HL-60/S4 (cell line): Measurements from ENCODE around the gene PKMYT1.
"Not testable (repeated sequence)": the region's sequence is repeated elsewhere in the genome, so short reads cannot be mapped to it uniquely, and the experiment has no call there.

Experiments
- in situ Hi-C: fragments of 300-500 bp; cut with MboI; formaldehyde crosslinking; loops from 2 replicates; pipeline ENCODE4 v1.14.3; 2022; ENCODE audit warnings: low sequenced_read_pairs

Gene PKMYT1

DNA sequence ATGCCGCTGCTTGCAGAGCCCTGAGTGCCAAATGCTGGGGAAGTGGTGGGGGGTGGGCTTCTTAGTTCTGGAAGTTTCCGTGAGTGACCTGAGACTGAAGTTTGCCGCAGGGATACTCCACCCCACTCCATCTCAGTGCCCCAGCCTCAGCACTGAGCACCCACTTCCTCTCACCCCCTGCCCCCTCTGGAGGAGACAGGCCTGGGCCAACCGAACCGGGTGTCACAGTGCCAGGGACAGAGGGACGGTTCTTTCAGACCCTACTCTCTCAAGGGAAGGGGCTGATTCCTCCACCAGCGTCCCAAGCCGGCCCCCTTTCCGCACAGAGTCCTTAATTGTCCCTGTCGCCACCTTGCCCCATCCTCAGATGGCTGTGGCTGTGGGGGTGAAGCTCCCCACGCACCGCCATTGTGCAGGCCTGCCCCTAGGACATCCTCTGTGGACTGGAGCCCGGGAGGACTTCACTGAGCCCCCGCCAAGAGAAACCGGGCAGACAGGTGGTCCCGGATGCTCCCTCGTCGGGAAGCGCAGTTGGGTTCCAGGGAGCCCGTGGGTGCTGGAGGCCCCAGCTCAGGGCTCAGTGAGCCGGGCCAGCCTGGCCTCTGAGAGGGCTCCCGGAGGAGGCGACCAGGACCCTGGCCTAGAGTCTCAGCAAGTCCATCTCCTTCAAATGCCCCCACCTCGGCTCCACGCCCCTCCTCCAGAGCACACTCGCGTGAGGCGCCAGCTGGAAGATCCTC lies 17.7 kb downstream of the PKMYT1 start:
- in situ Hi-C loops = no loop called here

DNA sequence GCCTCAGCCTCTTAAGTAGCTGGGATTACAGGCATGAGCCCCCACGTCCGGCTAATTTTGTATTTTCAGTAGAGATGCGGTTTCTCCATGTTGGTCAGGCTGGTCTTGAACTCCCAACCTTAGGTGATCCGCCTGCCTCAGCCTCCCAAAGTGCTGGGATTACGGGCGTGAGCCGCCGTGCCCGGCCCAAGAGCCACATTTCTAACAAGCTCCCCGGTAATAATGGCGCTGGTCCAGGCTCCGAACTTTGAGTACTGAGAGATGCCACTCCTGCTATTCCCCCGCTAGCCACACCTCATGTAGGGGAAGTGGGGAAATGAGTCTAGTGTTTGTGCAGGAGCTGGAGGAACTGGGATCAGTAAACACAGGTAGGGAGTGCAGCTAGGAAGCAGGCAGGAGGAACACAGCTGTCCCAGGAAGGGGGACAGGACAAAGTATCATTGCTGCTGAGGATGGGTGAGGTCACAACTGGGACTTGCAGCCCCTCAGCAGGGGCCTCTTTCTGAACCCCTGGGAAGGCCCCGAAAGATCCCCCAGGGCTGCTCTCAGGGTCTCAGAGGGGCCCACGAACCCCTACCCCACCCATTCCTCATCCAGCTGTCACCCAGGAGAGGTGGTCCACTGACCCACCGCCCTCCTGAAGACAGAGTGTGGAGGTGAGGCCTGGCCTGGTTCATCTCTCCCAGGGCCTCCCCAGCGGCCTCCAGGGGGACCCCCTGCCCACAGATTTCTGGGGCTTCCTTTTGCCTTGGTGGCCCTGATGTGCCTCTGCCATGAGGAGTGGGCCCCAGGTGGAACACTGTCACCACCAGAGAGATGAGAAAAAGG lies 19.8 kb downstream of the PKMYT1 start:
- in situ Hi-C loops = no loop called here

GRCh38 chr16:2959206-2959605 lies 21.0 kb downstream of the PKMYT1 start:
- in situ Hi-C loops = no loop called here

- in situ Hi-C loops = no loop called here
These were observed 23.7 kb downstream of the PKMYT1 start for GRCh38 chr16:2956579-2956956.

DNA sequence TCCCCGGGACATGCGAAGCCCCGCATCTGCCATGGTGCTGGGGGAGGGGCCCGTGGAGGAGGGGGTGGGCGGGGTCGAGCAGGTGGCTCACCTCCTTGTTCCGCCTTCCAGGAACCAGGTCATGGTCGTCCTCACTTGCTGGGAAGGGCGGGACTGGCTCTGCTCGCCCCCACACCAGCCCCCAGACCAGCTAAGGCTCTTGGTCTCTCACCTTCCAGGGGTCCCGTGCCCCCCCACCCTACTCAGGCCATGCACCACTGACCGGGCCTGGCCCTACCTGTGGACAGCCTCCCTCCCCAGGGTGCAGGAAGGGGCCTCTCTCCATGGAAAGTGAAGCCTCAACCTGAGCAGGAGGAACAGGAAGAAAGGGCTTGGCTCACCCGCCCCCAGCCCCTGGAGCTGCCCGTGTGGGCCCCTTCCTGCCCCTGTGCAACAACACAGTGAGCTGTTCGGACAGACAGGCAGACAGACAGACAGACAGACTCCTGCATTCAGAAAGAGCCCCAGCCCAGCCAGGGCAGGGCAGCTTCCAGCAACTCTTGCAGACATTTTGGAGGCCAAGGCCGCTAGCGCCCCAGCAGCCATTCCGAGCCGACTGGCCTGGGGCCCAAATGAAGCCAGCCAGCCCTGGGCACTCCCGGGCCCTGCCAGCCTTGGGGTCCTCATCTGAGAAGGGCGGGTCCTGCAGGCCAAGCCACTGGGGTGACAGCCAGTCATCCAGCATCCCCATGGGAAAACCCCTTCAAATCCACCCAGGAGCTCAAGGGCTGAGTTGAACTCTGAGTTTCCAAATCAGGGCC lies 24.3 kb downstream of the PKMYT1 start:
- in situ Hi-C loops = no loop called here

DNA sequence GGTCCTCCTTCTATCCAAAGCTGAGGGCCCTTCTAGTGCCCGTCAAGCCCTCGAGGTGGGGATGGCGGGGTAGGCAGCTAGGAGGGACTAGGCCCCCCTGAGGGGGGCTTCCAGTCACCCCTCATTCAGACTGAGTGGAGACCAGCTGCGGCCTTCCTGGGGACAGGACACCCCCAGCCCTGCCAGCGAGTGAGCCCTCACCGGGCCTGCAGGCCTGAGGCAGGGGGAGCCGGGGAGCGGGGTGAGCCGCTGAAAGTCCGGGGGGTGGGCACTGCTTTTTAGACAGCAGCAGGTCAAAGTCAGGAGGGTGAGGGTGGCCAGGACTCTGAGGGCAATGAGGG lies 24.8 kb downstream of the PKMYT1 start:
- in situ Hi-C loops = no loop called here

DNA sequence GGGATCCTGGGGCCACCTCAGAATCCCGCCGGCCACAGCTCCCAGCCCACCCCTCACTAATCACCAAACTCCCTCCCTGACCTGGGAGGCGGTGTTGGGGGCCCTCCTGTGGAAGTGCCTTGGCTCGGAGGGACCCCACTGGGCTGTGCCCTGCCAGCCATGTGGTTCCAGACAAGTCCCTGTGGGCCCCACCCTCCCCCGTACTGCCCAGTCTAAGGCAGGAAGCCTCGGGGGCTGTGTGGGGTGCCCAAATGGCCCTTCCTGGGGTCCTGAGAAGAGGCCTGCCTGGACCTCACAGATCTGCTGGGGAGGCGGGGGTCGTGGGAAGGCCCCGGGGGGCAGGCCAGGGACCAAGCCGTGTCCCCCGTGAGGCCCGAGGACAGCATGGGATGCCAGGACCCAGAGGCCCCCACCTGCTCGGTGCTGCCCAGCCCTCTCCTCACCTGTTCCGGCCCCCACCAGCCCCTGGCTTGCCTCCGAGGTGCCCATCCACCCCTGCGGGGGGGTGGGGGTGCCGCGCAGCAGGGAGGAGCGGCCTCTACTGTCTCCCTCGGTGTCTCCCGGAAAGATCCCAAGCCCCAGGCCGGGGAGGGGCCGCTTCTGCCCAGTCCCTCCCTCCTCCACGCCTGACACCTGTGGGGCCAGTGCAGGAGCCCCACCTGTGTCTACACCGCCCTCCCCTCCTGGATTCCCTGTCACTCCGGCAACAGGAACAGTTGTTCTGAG lies 25.4 kb downstream of the PKMYT1 start:
- in situ Hi-C loops = no loop called here

DNA sequence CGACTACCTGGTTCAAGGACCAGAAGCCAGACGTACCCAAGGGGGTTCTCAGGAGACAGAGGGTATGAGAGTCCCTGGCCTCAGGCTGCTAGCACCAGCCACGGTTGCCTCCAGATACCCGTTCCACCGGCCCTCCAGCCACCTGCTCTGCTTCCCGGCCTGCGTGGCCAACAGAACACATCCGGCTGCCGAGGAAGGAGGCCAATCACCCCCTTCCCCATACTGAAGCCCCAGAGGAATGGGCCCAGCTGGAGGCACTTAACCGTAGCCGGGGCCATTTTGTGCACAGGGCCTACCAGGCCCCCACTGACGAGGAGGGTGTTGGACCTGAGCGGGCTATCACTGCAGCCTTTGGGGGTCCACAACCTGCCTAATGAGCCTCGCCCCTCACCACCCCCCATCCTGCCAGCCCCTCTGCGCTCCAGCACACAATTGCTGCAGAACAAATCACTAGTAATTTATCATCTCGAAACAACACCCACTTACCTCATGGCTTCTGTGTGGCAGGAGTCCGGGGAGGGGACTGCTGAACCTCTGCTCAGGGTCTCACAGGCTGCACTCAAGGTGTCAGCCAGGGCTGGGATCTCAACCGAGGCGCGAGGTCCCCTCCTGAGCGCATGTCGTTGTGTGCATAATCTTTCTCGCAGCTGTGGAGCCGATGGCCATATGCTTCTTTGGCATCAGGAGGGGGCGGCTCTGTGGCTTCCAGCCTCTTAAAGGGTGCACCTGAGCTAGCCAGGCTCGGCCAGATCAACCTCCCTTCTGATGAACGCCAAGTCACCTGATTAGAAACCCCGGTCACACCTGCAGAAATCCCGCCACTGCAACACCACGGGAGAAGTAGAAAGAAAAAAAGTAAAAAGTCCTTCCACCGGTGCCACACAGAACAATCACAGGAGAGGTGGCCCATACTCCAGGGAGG lies 26.3 kb downstream of the PKMYT1 start:
- in situ Hi-C loops = no loop called here

DNA sequence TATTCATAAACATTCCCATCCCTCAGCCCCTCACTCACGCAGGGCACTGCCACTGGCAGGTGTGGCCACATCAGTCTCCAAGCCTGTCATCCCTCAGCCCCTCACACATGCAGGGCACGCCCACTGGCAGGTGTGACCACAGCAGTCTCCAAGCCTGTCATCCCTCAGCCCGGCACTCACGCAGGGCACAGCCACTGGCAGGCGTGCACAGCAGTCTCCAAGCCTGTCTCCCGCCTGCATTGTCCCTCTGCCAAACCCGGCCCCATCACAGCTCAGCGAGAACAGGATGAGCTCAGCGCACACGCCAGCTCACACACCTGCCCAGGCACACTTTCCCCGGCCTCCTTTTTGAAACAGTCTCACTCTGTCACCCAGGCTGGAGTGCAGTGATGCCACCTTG lies 27.6 kb downstream of the PKMYT1 start:
- in situ Hi-C loops = no loop called here

GRCh38 chr16:2950773-2951172 lies 29.5 kb downstream of the PKMYT1 start:
- in situ Hi-C loops = no loop called here

- in situ Hi-C loops = no loop called here
These were observed 29.9 kb downstream of the PKMYT1 start for GRCh38 chr16:2950353-2950724.

- in situ Hi-C loops = no loop called here
These were observed 30.4 kb downstream of the PKMYT1 start for GRCh38 chr16:2949705-2950352.

DNA sequence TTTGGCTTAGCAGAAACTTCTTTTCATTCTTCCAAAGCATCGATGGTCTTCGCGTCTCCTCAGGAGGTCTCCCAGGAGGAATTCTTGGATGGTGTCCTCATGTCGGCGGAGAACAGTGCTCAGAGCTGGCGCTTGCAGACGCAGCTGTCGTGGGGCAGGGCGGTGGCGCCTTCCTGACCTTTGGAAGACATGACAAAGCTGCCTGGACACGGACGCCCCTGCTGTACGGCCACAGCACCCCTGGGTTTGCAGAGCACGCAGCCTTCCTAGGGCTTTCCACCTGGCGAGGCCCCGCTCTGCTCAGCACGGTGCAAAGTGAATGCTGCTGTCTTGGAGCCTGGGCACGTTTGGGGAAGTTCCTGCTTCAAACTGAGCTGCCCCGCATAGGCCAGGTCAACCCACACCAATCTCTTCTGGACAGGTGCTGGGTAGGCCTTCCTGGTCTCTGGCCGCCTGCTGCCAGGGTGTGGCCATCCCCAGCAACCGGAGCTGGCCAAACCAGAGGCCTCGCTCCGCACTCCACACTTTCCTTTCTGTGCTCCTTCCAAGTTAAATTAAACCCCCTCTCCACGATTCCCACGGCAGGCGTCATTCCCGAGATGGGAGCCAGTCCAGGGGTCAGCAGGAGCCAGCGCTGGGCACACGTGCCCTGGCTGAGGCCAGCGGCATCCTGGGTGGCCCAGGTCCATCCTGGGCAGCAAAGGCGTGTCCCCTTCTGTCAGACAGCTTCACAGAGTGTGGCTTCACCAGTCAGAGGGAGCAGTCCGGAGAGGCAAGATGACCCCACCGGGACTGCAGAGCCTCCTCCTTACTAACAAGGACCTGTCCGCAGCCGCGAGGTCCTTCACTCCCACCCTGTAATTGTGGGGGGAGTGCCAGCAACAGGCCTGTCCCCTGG lies 31.2 kb downstream of the PKMYT1 start:
- in situ Hi-C loops = no loop called here

DNA sequence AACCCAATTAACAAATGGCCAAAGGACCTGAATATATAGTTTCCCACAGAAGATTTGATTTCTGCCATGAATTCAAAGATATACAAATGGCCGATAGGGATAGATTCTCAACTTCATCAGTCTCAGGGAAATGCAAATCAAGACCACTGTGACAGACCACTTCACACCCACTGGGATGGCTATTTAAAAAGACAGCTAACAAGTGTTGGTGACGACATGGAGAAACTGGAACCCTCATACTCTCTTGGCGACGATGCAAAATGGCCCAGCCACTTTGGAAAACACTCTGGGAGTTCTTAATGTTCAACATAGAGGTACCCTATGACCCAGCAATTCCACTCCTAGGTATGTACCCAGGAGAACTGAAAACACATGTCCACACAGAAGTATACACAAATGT lies 33.6 kb downstream of the PKMYT1 start:
- in situ Hi-C loops = no loop called here

DNA sequence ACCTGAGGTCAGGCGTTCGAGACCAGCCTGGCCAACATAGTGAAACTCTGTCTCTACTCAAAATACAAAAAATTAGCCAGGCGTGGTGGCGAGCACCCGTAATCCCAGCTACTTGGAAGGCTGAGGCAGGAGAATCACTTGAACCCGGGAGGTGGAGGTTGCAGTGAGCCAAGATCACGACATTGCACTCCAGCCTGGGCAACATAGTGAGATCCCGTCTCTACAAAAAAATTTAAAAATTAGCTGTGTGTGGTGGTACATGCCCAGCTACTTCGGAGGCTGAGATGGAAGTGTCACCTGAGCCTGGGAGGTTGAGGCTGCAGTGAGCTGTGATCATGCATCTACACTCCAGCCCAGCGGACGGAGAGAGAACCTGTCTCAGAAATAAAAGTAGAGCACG lies 36.5 kb downstream of the PKMYT1 start:
- in situ Hi-C loops = not testable (repeated sequence)

GRCh38 chr16:2942045-2942444 lies 38.2 kb downstream of the PKMYT1 start:
- in situ Hi-C loops = no loop called here

DNA sequence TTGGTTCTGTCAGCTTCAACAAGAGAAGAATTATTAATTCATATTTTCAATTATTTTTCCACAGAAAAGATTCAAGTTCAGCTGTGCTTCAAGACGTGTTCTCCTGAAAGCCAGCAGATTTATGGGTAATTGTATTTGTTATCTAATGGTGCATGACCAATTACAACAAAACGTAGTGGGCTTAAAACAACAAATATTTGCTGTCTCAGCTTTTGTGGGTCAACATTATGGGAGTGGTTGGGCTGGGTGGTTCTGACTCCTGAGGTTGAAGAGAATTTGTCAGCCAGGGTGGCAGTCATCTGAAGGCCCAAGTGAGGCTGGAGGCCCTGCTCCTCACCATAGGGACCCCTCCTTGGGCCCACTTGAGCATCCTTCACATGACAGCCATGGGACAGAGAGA lies 40.3 kb downstream of the PKMYT1 start:
- in situ Hi-C loops = no loop called here

DNA sequence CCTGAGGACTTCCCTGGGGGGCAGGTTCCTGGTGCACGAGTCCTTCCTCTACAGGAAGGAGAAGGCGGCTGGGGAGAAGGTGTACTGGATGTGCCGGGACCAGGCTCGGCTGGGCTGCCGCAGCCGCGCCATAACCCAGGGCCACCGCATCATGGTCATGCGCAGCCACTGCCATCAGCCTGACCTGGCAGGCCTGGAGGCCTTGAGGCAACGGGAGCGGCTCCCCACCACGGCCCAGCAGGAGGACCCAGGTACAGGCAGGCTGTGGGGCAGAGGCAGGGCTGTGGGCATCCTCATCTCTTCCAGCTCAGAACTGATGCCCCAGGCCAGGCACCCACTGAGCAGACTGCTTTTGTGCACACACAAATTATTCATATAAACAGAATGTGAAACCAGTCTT lies 42.0 kb downstream of the PKMYT1 start:
- in situ Hi-C loops = no loop called here

- in situ Hi-C loops = no loop called here
These were observed 43.1 kb downstream of the PKMYT1 start for GRCh38 chr16:2937170-2937569.
